D721Med (cell line): ENCODE data around the gene CLK3.

Experiments used
- DNase-seq: peaks from one replicate; pipeline ENCODE4 v3.0.0; 2011; ENCODE audit warnings: low spot score; ENCODE audit not compliant: insufficient read length
- FAIRE-seq: peaks from 2 replicates; lab custom pipeline; 2011; peaks lifted over from hg19 to GRCh38; lab: Jason Lieb, UNC
- CTCF ChIP-seq: IDR thresholded peaks from 2 replicates; pipeline ENCODE4 v1.5.1; 2012; ENCODE audit warnings: mild to moderate bottlenecking, control low read depth; ENCODE audit not compliant: insufficient read depth; ENCODE audit errors: missing control alignments

The CLK3 gene

GRCh38 chr15:74642348-74642733 lies 26.7 kb downstream of the CLK3 start:
- no peak for TF ChIP-seq CTCF
- FAIRE-seq: no peak
- DNase-seq: no peak

GRCh38 chr15:74642734-74643664 lies 27.4 kb downstream of the CLK3 start:
- no peak for TF ChIP-seq CTCF
- no peak for DNase-seq
- FAIRE-seq: no peak

GRCh38 chr15:74643665-74644204 lies 28.1 kb downstream of the CLK3 start:
- FAIRE-seq: no peak
- no peak for TF ChIP-seq CTCF

GRCh38 chr15:74646480-74646879 lies 30.8 kb downstream of the CLK3 start:
- DNase-seq: no peak
- FAIRE-seq: no peak
- no peak for TF ChIP-seq CTCF

More at GRCh38 chr15:74643665-74644204, 28.1 kb downstream of the CLK3 start:
- DNase-seq: no peak

GRCh38 chr15:74648051-74648842 lies 32.6 kb downstream of the CLK3 start:
- no peak for TF ChIP-seq CTCF
- FAIRE-seq (no peak), DNase-seq (no peak)

GRCh38 chr15:74651242-74651741 lies 35.7 kb downstream of the CLK3 start:
- no peak for FAIRE-seq
- TF ChIP-seq CTCF: no peak
- DNase-seq: no peak
